Activated CD4-positive, alpha-beta memory T cell treated with anti-CD3 and anti-CD28 coated beads for 36 hours (primary cell): Measurements from ENCODE around the gene PPM1M. TPM values are rescaled to one million over a fixed set of nuclear protein-coding genes. Genes with fewer than 3 reads are reported as not detected.
"Not testable (repeated sequence)": the region's sequence is repeated elsewhere in the genome, so short reads cannot be mapped to it uniquely, and the experiment has no call there.

Experiments
- CTCF ChIA-PET: fragments of 350-600 bp; sonication (Branson Sonifier 250); formaldehyde crosslinking; loops from one replicate; lab custom pipeline; 2021; ENCODE audit warnings: antibody characterized with exemption, inconsistent platforms; lab: Charles Lee
- POLR2A ChIA-PET: fragments of 350-600 bp; sonication (Branson Sonifier 250); formaldehyde crosslinking; loops from one replicate; lab custom pipeline; 2021; ENCODE audit warnings: antibody characterized with exemption; lab: Charles Lee
- DNase-seq: peaks from one replicate; pipeline ENCODE4 v3.0.0-alpha.2; 2020
- H3K27ac Mint-ChIP-seq: one replicate; pipeline ENCODE4 v1.8.0; 2021; ENCODE audit warnings: mixed read lengths
- H3K27me3 Mint-ChIP-seq: one replicate; pipeline ENCODE4 v1.8.0; 2021; ENCODE audit warnings: mixed read lengths
- H3K36me3 Mint-ChIP-seq: one replicate; pipeline ENCODE4 v1.8.0; 2021; ENCODE audit warnings: mixed read lengths
- H3K4me1 Mint-ChIP-seq: one replicate; pipeline ENCODE4 v1.8.0; 2021; ENCODE audit warnings: low read depth, mixed read lengths
- H3K4me3 Mint-ChIP-seq: one replicate; pipeline ENCODE4 v1.8.0; 2021; ENCODE audit warnings: mild to moderate bottlenecking, mixed read lengths
- H3K9me3 Mint-ChIP-seq: one replicate; pipeline ENCODE4 v1.8.0; 2021; ENCODE audit warnings: mixed read lengths
- intact Hi-C: fragments of 100-400 bp; cut with micrococcal nuclease; formaldehyde crosslinking; loops from one replicate; pipeline ENCODE4 v1.15.1; 2023
- total RNA-seq, 2 experiments: library from RNA; stranded (reverse); gene quantifications; one replicate each; pipeline ENCODE4 v1.2.3, GENCODE V29; 2021

The PPM1M gene
- total RNA-seq, 2 experiments from 2014 or later: 111 TPM

GRCh38 chr3:52278510-52279069 is 33.0 kb downstream of the PPM1M start, which contains the start of gene WDR82:
Gene WDR82 (minus strand): TSS chr3:52278649. CDS start chr3:52278361, 288 bp downstream.
- H3K27ac Mint-ChIP-seq: peak within 1 kb of the TSS; percentile 95
- ChIA-PET POLR2A (interaction anchor here (0.7 to 5.1 kb wide), 13 partner anchors 9 to 406 kb away, joined by 4 to 128 read pairs (median 8); partner anchors contain the start of genes ABHD14A, ABHD14B, GLYCTK and PPM1M), CTCF (interaction anchor here (0.9 to 12.1 kb wide), 12 partner anchors 10 to 61 kb away, joined by 3 to 148 read pairs (median 15); partner anchors contain the start of genes GLYCTK, PPM1M, TLR9 and TWF2)
- peak within 1 kb of the TSS; percentile 92 for H3K4me3 Mint-ChIP-seq
- peaks cover 54% of the 10 kb centered on the region for H3K4me1 Mint-ChIP-seq
- intact Hi-C loops: loop anchor here (1.0 to 10.0 kb wide), 6 partner anchors 9 to 1674 kb away; partner anchors contain the start of genes GLYCTK and POC1A
- H3K9me3 Mint-ChIP-seq: no peaks in the 10 kb centered on the region
- H3K27me3 Mint-ChIP-seq: no peaks in the 10 kb centered on the region
- peak; percentile 99 for DNase-seq
- peaks cover 49% of the 10 kb centered on the region for H3K36me3 Mint-ChIP-seq

GRCh38 chr3:52279596-52279995 is 34.0 kb downstream of the PPM1M start:
- H3K9me3 Mint-ChIP-seq: no peaks in the 10 kb centered on the region
- H3K27ac Mint-ChIP-seq: peak overlapping the region; percentile 95
- H3K4me3 Mint-ChIP-seq: peak overlapping the region; percentile 92
- intact Hi-C loops: loop anchor here (5.0 to 10.0 kb wide), 3 partner anchors 127 to 1675 kb away; partner anchors contain the start of gene POC1A
- H3K4me1 Mint-ChIP-seq: peaks cover 50% of the 10 kb centered on the region
- ChIA-PET CTCF (interaction anchor here (0.8 to 12.1 kb wide), 10 partner anchors 9 to 134 kb away, joined by 3 to 148 read pairs (median 15); partner anchors contain the start of genes GLYCTK, PPM1M and TWF2), POLR2A (interaction anchor here (0.8 to 5.1 kb wide), 9 partner anchors 8 to 305 kb away, joined by 5 to 128 read pairs (median 16); partner anchors contain the start of genes ABHD14A, ABHD14B, GLYCTK and PPM1M)
- DNase-seq: no peak
- peaks cover 41% of the 10 kb centered on the region for H3K36me3 Mint-ChIP-seq
- H3K27me3 Mint-ChIP-seq: no peaks in the 10 kb centered on the region

- Mint-ChIP-seq H3K36me3 (peaks cover 39% of the 10 kb centered on the region), H3K27me3 (no peaks in the 10 kb centered on the region), H3K4me3 (peak overlapping the region; percentile 92), H3K9me3 (no peaks in the 10 kb centered on the region), H3K4me1 (peaks cover 49% of the 10 kb centered on the region), H3K27ac (peak overlapping the region; percentile 95)
- DNase-seq: no peak
- intact Hi-C loops: loop anchor here (10.0 kb wide), 1 partner anchor 255 kb away; the partner anchor contains the start of genes NT5DC2 and UQCC5
- POLR2A ChIA-PET: interaction anchor here (0.8 to 5.1 kb wide), 11 partner anchors 8 to 306 kb away, joined by 4 to 128 read pairs (median 14); partner anchors contain the start of genes ABHD14A, ABHD14B, GLYCTK and PPM1M
- CTCF ChIA-PET: interaction anchor here (0.8 to 12.1 kb wide), 10 partner anchors 8 to 133 kb away, joined by 3 to 148 read pairs (median 15); partner anchors contain the start of genes GLYCTK, PPM1M and TWF2
Observed at GRCh38 chr3:52280050-52280461, 34.5 kb downstream of the PPM1M start.

- CTCF ChIA-PET: interaction anchor here (0.7 to 12.1 kb wide), 5 partner anchors 43 to 60 kb away, joined by 3 to 148 read pairs (median 26); partner anchors contain the start of gene TWF2
- H3K9me3 Mint-ChIP-seq: no peaks in the 10 kb centered on the region
- H3K4me1 Mint-ChIP-seq: peaks cover 53% of the 10 kb centered on the region
- peak; percentile 65 for DNase-seq
- H3K27me3 Mint-ChIP-seq: no peaks in the 10 kb centered on the region
- peak overlapping the region; percentile 87 for H3K27ac Mint-ChIP-seq
- intact Hi-C loops: loop anchor here (10.0 kb wide), 1 partner anchor 253 kb away; the partner anchor contains the start of genes NT5DC2 and UQCC5
- peaks cover 23% of the 10 kb centered on the region for H3K36me3 Mint-ChIP-seq
- H3K4me3 Mint-ChIP-seq: peak overlapping the region; percentile 28
- POLR2A ChIA-PET: interaction anchor here (0.7 to 1.7 kb wide), 6 partner anchors 11 to 62 kb away, joined by 3 to 6 read pairs (median 4); partner anchors contain the start of gene TWF2
Observed at GRCh38 chr3:52281981-52282801, 36.6 kb downstream of the PPM1M start.

- POLR2A ChIA-PET: interaction anchor here (1.0 to 1.9 kb wide), 5 partner anchors 11 to 52 kb away, joined by 4 to 7 read pairs (median 6); partner anchors contain the start of gene TWF2
- CTCF ChIA-PET: interaction anchor here (0.8 to 12.1 kb wide), 6 partner anchors 13 to 64 kb away, joined by 3 to 148 read pairs (median 14); partner anchors contain the start of gene TWF2
- intact Hi-C loops: loop anchor here (10.0 kb wide), 1 partner anchor 251 kb away; the partner anchor contains the start of genes NT5DC2 and UQCC5
- Mint-ChIP-seq H3K9me3 (no peaks in the 10 kb centered on the region), H3K36me3 (peaks cover 17% of the 10 kb centered on the region), H3K4me3 (no peak overlapping the region), H3K27ac (peak overlapping the region; percentile 82), H3K27me3 (no peaks in the 10 kb centered on the region), H3K4me1 (peaks cover 53% of the 10 kb centered on the region)
- no peak for DNase-seq
Observed at GRCh38 chr3:52283306-52283705, 37.7 kb downstream of the PPM1M start.

GRCh38 chr3:52284051-52284450 is 38.5 kb downstream of the PPM1M start:
- intact Hi-C loops: loop anchor here (10.0 kb wide), 1 partner anchor 251 kb away; the partner anchor contains the start of genes NT5DC2 and UQCC5
- H3K36me3 Mint-ChIP-seq: peaks cover 10% of the 10 kb centered on the region
- ChIA-PET CTCF (interaction anchor here (0.7 to 12.1 kb wide), 7 partner anchors 13 to 199 kb away, joined by 3 to 148 read pairs (median 7); partner anchors contain the start of gene TWF2), POLR2A (interaction anchor here (1.0 to 1.9 kb wide), 4 partner anchors 12 to 53 kb away, joined by 4 to 7 read pairs (median 6); partner anchors contain the start of gene TWF2)
- peak overlapping the region; percentile 82 for H3K27ac Mint-ChIP-seq
- H3K4me1 Mint-ChIP-seq: peaks cover 58% of the 10 kb centered on the region
- H3K27me3 Mint-ChIP-seq, DNase-seq, H3K9me3 Mint-ChIP-seq, H3K4me3 Mint-ChIP-seq: not testable (repeated sequence)

- intact Hi-C loops: loop anchor here (1.0 to 10.0 kb wide), 2 partner anchors 8 to 248 kb away; partner anchors contain the start of genes NT5DC2, UQCC5 and WDR82
- Mint-ChIP-seq H3K36me3 (peaks cover 10% of the 10 kb centered on the region), H3K27ac (peak overlapping the region; percentile 100), H3K4me1 (peaks cover 43% of the 10 kb centered on the region), H3K9me3 (no peaks in the 10 kb centered on the region), H3K4me3 (peak overlapping the region; percentile 99), H3K27me3 (no peaks in the 10 kb centered on the region)
- POLR2A ChIA-PET: interaction anchor here (0.6 to 2.9 kb wide), 7 partner anchors 8 to 231 kb away, joined by 3 to 21 read pairs (median 11); partner anchors contain the start of genes DUSP7, TWF2 and WDR82
- CTCF ChIA-PET: interaction anchor here (0.7 to 3.3 kb wide), 2 partner anchors 55 to 66 kb away, joined by 3 to 23 read pairs; no protein-coding TSS in a partner anchor
- DNase-seq: no peak
Observed at GRCh38 chr3:52286777-52287110, 41.2 kb downstream of the PPM1M start.

GRCh38 chr3:52288674-52289073 is 43.1 kb downstream of the PPM1M start:
- intact Hi-C loops: loop anchor here (10.0 kb wide), 1 partner anchor 246 kb away; the partner anchor contains the start of genes NT5DC2 and UQCC5
- peak overlapping the region; percentile 99 for H3K4me3 Mint-ChIP-seq
- H3K9me3 Mint-ChIP-seq: no peaks in the 10 kb centered on the region
- peak overlapping the region; percentile 100 for H3K27ac Mint-ChIP-seq
- H3K36me3 Mint-ChIP-seq: peaks cover 13% of the 10 kb centered on the region
- ChIA-PET CTCF (interaction anchor here (0.8 to 8.2 kb wide), 10 partner anchors 10 to 160 kb away, joined by 3 to 86 read pairs (median 5); partner anchors contain the start of gene WDR82), POLR2A (interaction anchor here (1.3 to 2.9 kb wide), 5 partner anchors 9 to 50 kb away, joined by 3 to 21 read pairs (median 11); partner anchors contain the start of genes TWF2 and WDR82)
- DNase-seq: no peak
- peaks cover 27% of the 10 kb centered on the region for H3K4me1 Mint-ChIP-seq
- no peaks in the 10 kb centered on the region for H3K27me3 Mint-ChIP-seq

- no peak overlapping the region for H3K27ac Mint-ChIP-seq
- H3K36me3 Mint-ChIP-seq: peaks cover 13% of the 10 kb centered on the region
- H3K27me3 Mint-ChIP-seq: no peaks in the 10 kb centered on the region
- no peaks in the 10 kb centered on the region for H3K9me3 Mint-ChIP-seq
- intact Hi-C loops: loop anchor here (10.0 kb wide), 1 partner anchor 245 kb away; the partner anchor contains the start of genes NT5DC2 and UQCC5
- H3K4me1 Mint-ChIP-seq: peaks cover 22% of the 10 kb centered on the region
- CTCF ChIA-PET: interaction anchor here (0.8 to 8.2 kb wide), 8 partner anchors 11 to 159 kb away, joined by 3 to 86 read pairs (median 9); partner anchors contain the start of gene WDR82
- H3K4me3 Mint-ChIP-seq: peak overlapping the region; percentile 99
- no peak for DNase-seq
- POLR2A ChIA-PET: interaction anchor here (1.0 to 2.9 kb wide), 5 partner anchors 10 to 51 kb away, joined by 3 to 21 read pairs (median 11); partner anchors contain the start of genes TWF2 and WDR82
Observed at GRCh38 chr3:52289338-52289746, 43.8 kb downstream of the PPM1M start.
